Testis (tissue), 3 donors: Measurements from ENCODE around the gene TMEM178B. TPM values are rescaled to one million over a fixed set of nuclear protein-coding genes. Genes with fewer than 3 reads are reported as not detected.

ENCODE experiments used
- DNase-seq: peaks from one replicate; pipeline ENCODE4 v3.0.0-alpha.2; 2019
- H3K27ac ChIP-seq, 2 donors: fragments of 200-600 bp; sonication (generic); one replicate each; pipeline ENCODE4 v1.5.1; 2019
- H3K27me3 ChIP-seq: fragments of 200-600 bp; sonication (generic); one replicate; pipeline ENCODE4 v1.5.1; 2019
- H3K36me3 ChIP-seq: fragments of 200-600 bp; sonication (generic); one replicate; pipeline ENCODE4 v1.5.1; 2017; ENCODE audit warnings: low read depth; ENCODE audit errors: missing control alignments
- H3K4me1 ChIP-seq: fragments of 200-600 bp; sonication (generic); one replicate; pipeline ENCODE4 v1.5.1; 2019
- H3K4me3 ChIP-seq, 2 donors: fragments of 200-600 bp; sonication (generic); one replicate each; pipeline ENCODE4 v1.5.1; 2017 to 2019
- H3K9me3 ChIP-seq: fragments of 200-600 bp; sonication (generic); one replicate; pipeline ENCODE4 v1.5.1; 2017
- POLR2A ChIP-seq: fragments of 450-650 bp; IDR thresholded peaks from one replicate; pipeline ENCODE4 v1.6.1; 2017; ENCODE audit warnings: antibody characterized with exemption, mild to moderate bottlenecking, moderate library complexity
- WGBS, 2 donors: methylation state at CpG; one replicate each; pipeline ENCODE4 v1.1.5; 2018; 5-methylcytosine and 5-hydroxymethylcytosine counted together
- intact Hi-C: fragments of 100-400 bp; cut with DNase I; formaldehyde crosslinking; loops from one replicate; pipeline ENCODE4 v1.15.1; 2023; ENCODE audit warnings: low total_unique reads
- polyA plus RNA-seq: library from polyadenylated mRNA; stranded (reverse); fragments of 350-450 nt; fragmentation: Illumina TruSeq; extraction: RNeasy Lipid Tissue Mini Kit (QIAGEN cat#74804); gene quantifications from one replicate; pipeline ENCODE4 v1.2.3, GENCODE V29; 2014; ENCODE audit warnings: low read depth, low replicate concordance; ENCODE audit not compliant: insufficient read depth
- total RNA-seq, 2 donors: library from RNA; depleted of rRNA; stranded (reverse); fragments of >200 nt; gene quantifications; one replicate each; pipeline ENCODE4 v1.2.3, GENCODE V29; 2016
- TF ChIP-seq, protein P1 (sequence below), 3 experiments: fragments of 450-650 bp in 2 of 3; fragments of 200-600 bp in 1 of 3; sonication (generic) in 1 of 3; IDR thresholded peaks; one replicate each; pipeline ENCODE4 v1.5.1; 2016 to 2019; ENCODE audit warnings: antibody characterized with exemption in 3 of 3, mild to moderate bottlenecking in 2 of 3, moderate library complexity in 1 of 3

TMEM178B gene
- total and polyA plus RNA-seq, 3 donors from 2014 or later = 1.7 to 7.2 (median 2.0) TPM

DNA sequence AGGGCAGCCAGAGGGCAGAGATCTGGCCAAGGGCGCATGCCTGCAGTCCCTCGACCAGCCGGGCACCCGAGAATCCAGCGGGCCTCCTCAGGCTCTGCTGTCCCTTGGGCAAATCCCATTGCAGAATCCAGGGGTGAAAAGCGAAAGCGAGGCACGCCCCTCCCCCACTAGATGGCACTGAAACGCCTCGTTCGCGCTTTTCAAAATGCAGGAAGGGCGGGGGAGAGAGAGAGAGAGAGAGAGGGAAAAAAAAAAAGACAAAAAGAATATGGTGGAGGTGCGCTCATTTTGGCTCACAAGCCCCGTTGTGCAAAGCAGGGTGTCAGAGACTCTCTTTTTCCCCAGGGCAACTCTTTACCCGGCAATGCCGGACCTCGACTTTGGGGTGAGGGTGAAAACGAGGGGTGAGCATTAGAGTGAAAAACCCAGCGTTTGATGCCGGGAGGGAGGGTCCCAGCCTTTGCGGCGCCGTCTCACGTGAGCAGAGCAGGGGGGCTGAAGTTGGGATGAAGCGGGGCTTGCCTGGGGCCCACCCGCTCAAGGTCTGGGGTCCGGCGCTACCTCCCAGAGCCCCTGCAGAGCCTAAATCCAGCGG is 2.5 kb upstream of the TMEM178B start:
- H3K36me3 ChIP-seq = no peaks in the 10 kb centered on the region
- peaks cover 10% of the 10 kb centered on the region for H3K4me1 ChIP-seq
- intact Hi-C loops = no loop called here
- H3K27me3 ChIP-seq = no peaks in the 10 kb centered on the region
- H3K9me3 ChIP-seq = no peaks in the 10 kb centered on the region
- 1 to 2% methylated on average over 27 to 30 of the region's 30 CpGs for WGBS, 2 donors
- TF ChIP-seq POLR2A = no peak
- TF ChIP-seq, protein P1, sequence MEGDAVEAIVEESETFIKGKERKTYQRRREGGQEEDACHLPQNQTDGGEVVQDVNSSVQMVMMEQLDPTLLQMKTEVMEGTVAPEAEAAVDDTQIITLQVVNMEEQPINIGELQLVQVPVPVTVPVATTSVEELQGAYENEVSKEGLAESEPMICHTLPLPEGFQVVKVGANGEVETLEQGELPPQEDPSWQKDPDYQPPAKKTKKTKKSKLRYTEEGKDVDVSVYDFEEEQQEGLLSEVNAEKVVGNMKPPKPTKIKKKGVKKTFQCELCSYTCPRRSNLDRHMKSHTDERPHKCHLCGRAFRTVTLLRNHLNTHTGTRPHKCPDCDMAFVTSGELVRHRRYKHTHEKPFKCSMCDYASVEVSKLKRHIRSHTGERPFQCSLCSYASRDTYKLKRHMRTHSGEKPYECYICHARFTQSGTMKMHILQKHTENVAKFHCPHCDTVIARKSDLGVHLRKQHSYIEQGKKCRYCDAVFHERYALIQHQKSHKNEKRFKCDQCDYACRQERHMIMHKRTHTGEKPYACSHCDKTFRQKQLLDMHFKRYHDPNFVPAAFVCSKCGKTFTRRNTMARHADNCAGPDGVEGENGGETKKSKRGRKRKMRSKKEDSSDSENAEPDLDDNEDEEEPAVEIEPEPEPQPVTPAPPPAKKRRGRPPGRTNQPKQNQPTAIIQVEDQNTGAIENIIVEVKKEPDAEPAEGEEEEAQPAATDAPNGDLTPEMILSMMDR (IDR thresholded peaks at IDR 0.05) = no peak
- peak; percentile 45 for DNase-seq
- H3K4me3 ChIP-seq = peak overlapping the region; percentile 41 to 68
- no peak overlapping the region for H3K27ac ChIP-seq

DNA sequence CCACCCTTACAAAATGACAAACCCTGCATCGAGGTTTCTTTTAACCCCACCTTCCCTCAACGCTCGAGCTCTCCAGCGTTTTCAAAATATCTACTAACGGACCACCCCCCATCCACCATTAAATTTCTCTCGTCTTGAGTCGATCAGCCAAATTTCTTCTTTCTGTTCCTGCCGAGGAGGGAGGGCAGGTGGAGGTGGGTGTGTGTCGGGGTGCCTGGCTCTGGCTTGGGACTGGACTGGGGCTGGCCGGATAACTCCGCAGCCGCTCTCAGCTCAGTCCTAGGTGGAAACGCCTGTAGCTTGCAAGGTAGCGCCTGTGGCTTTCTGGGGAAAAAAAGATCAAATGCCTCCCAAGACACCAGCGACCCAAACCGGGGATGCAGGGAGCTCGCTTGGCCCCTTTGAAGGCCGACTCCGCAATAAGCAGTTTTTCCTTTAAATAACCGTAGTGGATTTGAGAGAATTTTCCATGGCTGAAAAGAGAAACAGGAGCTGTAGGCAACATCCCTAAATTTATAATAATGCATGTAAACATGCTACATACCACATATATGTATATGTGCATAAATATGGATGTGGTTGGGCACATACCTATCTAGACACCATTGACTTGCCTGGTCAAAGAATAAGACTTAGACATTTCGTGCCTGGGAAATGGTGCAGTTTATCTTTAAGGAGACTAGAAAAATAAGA is 1.9 kb upstream of the TMEM178B start:
- Histone ChIP-seq H3K36me3 (no peaks in the 10 kb centered on the region), H3K4me1 (peaks cover 10% of the 10 kb centered on the region), H3K27me3 (no peaks in the 10 kb centered on the region), H3K4me3 (peak overlapping the region; percentile 53 to 68), H3K9me3 (no peaks in the 10 kb centered on the region), H3K27ac (no peak overlapping the region)
- DNase-seq = no peak
- WGBS, 2 donors = 1 to 2% methylated on average over 21 of the region's 21 CpGs
- intact Hi-C loops = no loop called here
- TF ChIP-seq, protein P1 (IDR thresholded peaks at IDR 0.05) = no peak
- TF ChIP-seq POLR2A = no peak

DNA sequence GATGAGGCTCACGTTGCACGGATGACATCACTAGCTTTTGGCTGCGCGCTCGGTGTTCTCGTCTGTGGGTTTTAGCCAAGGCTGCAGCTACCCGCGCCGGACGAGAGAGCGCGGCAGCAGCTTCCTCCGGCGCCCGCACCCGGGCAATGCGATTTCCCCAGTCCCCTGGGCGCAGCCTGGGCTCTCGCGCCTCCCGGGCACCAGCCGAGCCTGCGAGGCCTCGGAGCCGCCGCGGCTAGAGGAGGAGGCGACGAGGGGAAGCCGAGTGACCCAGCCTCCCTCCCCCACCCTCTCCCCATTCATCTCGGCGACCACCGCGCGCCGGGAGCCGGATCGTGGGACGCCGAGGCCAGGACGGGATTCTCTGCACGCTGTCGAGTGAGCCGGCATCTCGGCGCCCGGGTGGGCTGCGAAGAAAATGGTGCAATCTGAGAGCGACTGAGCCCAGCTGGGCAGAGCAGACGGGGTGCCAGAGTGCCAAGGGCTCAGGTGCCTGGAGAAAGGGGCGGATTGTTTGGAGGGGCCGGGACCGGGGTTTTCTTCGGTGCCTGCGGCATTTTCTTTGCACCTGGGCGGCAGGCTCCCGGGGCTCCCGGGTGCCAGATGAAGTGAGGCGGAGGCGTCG is 1.2 kb upstream of the TMEM178B start:
- Histone ChIP-seq H3K27me3 (no peaks in the 10 kb centered on the region), H3K4me1 (peaks cover 10% of the 10 kb centered on the region), H3K27ac (no peak overlapping the region), H3K4me3 (peak overlapping the region; percentile 53 to 68), H3K36me3 (no peaks in the 10 kb centered on the region), H3K9me3 (no peaks in the 10 kb centered on the region)
- WGBS, 2 donors = 1 to 2% methylated on average over 15 to 60 of the region's 61 CpGs
- DNase-seq = peak; percentile 81
- intact Hi-C loops = no loop called here
- TF ChIP-seq POLR2A = no peak
- TF ChIP-seq, protein P1 (IDR thresholded peaks at IDR 0.05) = no peak

- Histone ChIP-seq H3K4me3 (peak overlapping the region; percentile 53 to 68), H3K36me3 (no peaks in the 10 kb centered on the region), H3K27ac (no peak overlapping the region), H3K9me3 (no peaks in the 10 kb centered on the region), H3K4me1 (peaks cover 10% of the 10 kb centered on the region), H3K27me3 (no peaks in the 10 kb centered on the region)
- intact Hi-C loops = no loop called here
- peak; percentile 62 for DNase-seq
- no peak for TF ChIP-seq POLR2A
- TF ChIP-seq, protein P1 (IDR thresholded peaks at IDR 0.05) = no peak
- WGBS, 2 donors = 0% methylated on average over 58 of the region's 60 CpGs; no CpG with 5 or more reads in 1 of the 2 donors
These were observed 657 bp upstream of the TMEM178B start for GRCh38 chr7:141073173-141073640.
